HG03575 (cell line): Measurements from ENCODE around the gene TGFA.

Experiments used
- ATAC-seq: cut with Tn5 transposase; IDR thresholded peaks from one replicate; pipeline ENCODE4 v1.9.1; 2021; ENCODE audit not compliant: unreplicated experiment, insufficient number of reproducible peaks, low FRiP score; ENCODE audit errors: extremely low read depth

Gene TGFA

GRCh38 chr2:70443726-70444125 lies 109.9 kb downstream of the TGFA start:
- no peak for ATAC-seq

- no peak for ATAC-seq
Observed at GRCh38 chr2:70443078-70443465, 110.6 kb downstream of the TGFA start.

- ATAC-seq, result no peak
Observed at GRCh38 chr2:70442301-70443077, 111.1 kb downstream of the TGFA start.

GRCh38 chr2:70440621-70441020 lies 113.0 kb downstream of the TGFA start:
- no peak for ATAC-seq

- ATAC-seq, result no peak
Observed at GRCh38 chr2:70435138-70435537, 118.5 kb downstream of the TGFA start.

- no peak for ATAC-seq
Observed at GRCh38 chr2:70433315-70433714, 120.3 kb downstream of the TGFA start.

GRCh38 chr2:70431716-70432347 lies 121.8 kb downstream of the TGFA start:
- no peak for ATAC-seq

GRCh38 chr2:70426341-70426740 lies 127.3 kb downstream of the TGFA start:
- ATAC-seq, result no peak

GRCh38 chr2:70425682-70426301 lies 127.8 kb downstream of the TGFA start:
- no peak for ATAC-seq

- ATAC-seq, result no peak
Observed at GRCh38 chr2:70420740-70421139, 132.9 kb downstream of the TGFA start.

- ATAC-seq, result no peak
Observed at GRCh38 chr2:70420143-70420542, 133.5 kb downstream of the TGFA start.

- ATAC-seq, result no peak
Observed at GRCh38 chr2:70418514-70418913, 135.1 kb downstream of the TGFA start.

- no peak for ATAC-seq
Observed at GRCh38 chr2:70417011-70417410, 136.6 kb downstream of the TGFA start.

- ATAC-seq, result no peak
Observed at GRCh38 chr2:70412294-70413070, 141.1 kb downstream of the TGFA start.

GRCh38 chr2:70411483-70412125 lies 142.0 kb downstream of the TGFA start:
- ATAC-seq, result no peak

- ATAC-seq, result no peak
Observed at GRCh38 chr2:70403267-70404053, 150.2 kb downstream of the TGFA start.

- no peak for ATAC-seq
Observed at GRCh38 chr2:70400539-70400938, 153.1 kb downstream of the TGFA start.

- ATAC-seq, result no peak
Observed at GRCh38 chr2:70399046-70399445, 154.6 kb downstream of the TGFA start.
